ENCODE measurements around the gene GALNT10. TPM values are rescaled to one million over a fixed set of nuclear protein-coding genes. Genes with fewer than 3 reads are reported as not detected.

Gene GALNT10
- total RNA-seq, 2 experiments from 2014 or later, result 24.6 to 30.0 TPM

Other genes starting within 250 kb of the GALNT10 start
- 10 to 100 TPM; 28.8 to 30.9 TPM for gene FAM114A2, start 151.8 kb upstream of the GALNT10 start, total RNA-seq
- 10 to 100 TPM; 15.6 to 17.3 TPM for gene MFAP3, start 151.8 kb upstream of the GALNT10 start, total RNA-seq